ENCODE data around the gene ITGB8. TPM values are rescaled to one million over a fixed set of nuclear protein-coding genes. Genes with fewer than 3 reads are reported as not detected.

ITGB8 gene
- total RNA-seq, 2 donors from 2014 or later, result 9.5 to 11.9 TPM

- H3K27me3 ChIP-seq (replicated peaks; ENCODE audit: insufficient read depth), result no peaks in the 10 kb centered on the region
These were observed 27.4 kb downstream of the ITGB8 start for GRCh38 chr7:20358106-20358505.

GRCh38 chr7:20358762-20359282 is 28.1 kb downstream of the ITGB8 start:
- no peak for ATAC-seq (ENCODE audit: insufficient number of reproducible peaks, low FRiP score, low read depth)
- TF ChIP-seq CTCF (IDR thresholded peaks at IDR 0.05), result no peak
- H3K27me3 ChIP-seq (replicated peaks; ENCODE audit: insufficient read depth), result no peaks in the 10 kb centered on the region
- no peak for DNase-seq (ENCODE audit: low spot score)
- H3K9me3 ChIP-seq, result no peaks in the 10 kb centered on the region
- H3K27ac ChIP-seq, result no peak overlapping the region
- peaks cover 0 to 6% of the 10 kb centered on the region in 2 donors for H3K4me1 ChIP-seq (ENCODE audit: control insufficient read depth in 1 of 2, low read depth in 2 of 2)
- H3K4me3 ChIP-seq, result no peak overlapping the region
- no peaks in the 10 kb centered on the region for H3K36me3 ChIP-seq

More at GRCh38 chr7:20358106-20358505, 27.4 kb downstream of the ITGB8 start:
- no peak for DNase-seq (ENCODE audit: low spot score)
- Histone ChIP-seq H3K4me1 (ENCODE audit: control insufficient read depth in 1 of 2, low read depth in 2 of 2) (peaks cover 0 to 6% of the 10 kb centered on the region in 2 donors), H3K36me3 (no peaks in the 10 kb centered on the region), H3K4me3 (no peak overlapping the region), H3K9me3 (no peaks in the 10 kb centered on the region), H3K27ac (no peak overlapping the region)
- no peak for ATAC-seq (ENCODE audit: insufficient number of reproducible peaks, low FRiP score, low read depth)
- no peak for TF ChIP-seq CTCF (IDR thresholded peaks at IDR 0.05)

GRCh38 chr7:20359341-20359963 is 28.8 kb downstream of the ITGB8 start:
- H3K36me3 ChIP-seq, result no peaks in the 10 kb centered on the region
- H3K9me3 ChIP-seq, result no peaks in the 10 kb centered on the region
- TF ChIP-seq CTCF (IDR thresholded peaks at IDR 0.05), result no peak
- no peak for DNase-seq (ENCODE audit: low spot score)
- H3K4me3 ChIP-seq, result no peak overlapping the region
- no peaks in the 10 kb centered on the region for H3K27me3 ChIP-seq (replicated peaks; ENCODE audit: insufficient read depth)
- ATAC-seq (ENCODE audit: insufficient number of reproducible peaks, low FRiP score, low read depth), result no peak
- H3K27ac ChIP-seq, result no peak overlapping the region
- peaks cover 0 to 6% of the 10 kb centered on the region in 2 donors for H3K4me1 ChIP-seq (ENCODE audit: control insufficient read depth in 1 of 2, low read depth in 2 of 2)

- TF ChIP-seq CTCF (IDR thresholded peaks at IDR 0.05), result no peak
- no peaks in the 10 kb centered on the region for H3K9me3 ChIP-seq
- no peak overlapping the region for H3K4me3 ChIP-seq
- H3K36me3 ChIP-seq, result no peaks in the 10 kb centered on the region
- H3K4me1 ChIP-seq (ENCODE audit: control insufficient read depth in 1 of 2, low read depth in 2 of 2), result peaks cover 0 to 19% of the 10 kb centered on the region in 2 donors
- DNase-seq (ENCODE audit: low spot score) (no peak), ATAC-seq (ENCODE audit: insufficient number of reproducible peaks, low FRiP score, low read depth) (no peak)
- no peak overlapping the region for H3K27ac ChIP-seq
- no peaks in the 10 kb centered on the region for H3K27me3 ChIP-seq (replicated peaks; ENCODE audit: insufficient read depth)
These were observed 32.0 kb downstream of the ITGB8 start for GRCh38 chr7:20362574-20363253.

- Histone ChIP-seq H3K36me3 (no peaks in the 10 kb centered on the region), H3K27ac (peak overlapping the region in 1 of 2 donors; percentile 9), H3K4me1 (ENCODE audit: control insufficient read depth in 1 of 2, low read depth in 2 of 2) (peaks cover 0 to 13% of the 10 kb centered on the region in 2 donors), H3K4me3 (no peak overlapping the region), H3K27me3 (replicated peaks; ENCODE audit: insufficient read depth) (no peaks in the 10 kb centered on the region), H3K9me3 (no peaks in the 10 kb centered on the region)
- TF ChIP-seq CTCF (IDR thresholded peaks at IDR 0.05), result no peak
- DNase-seq (ENCODE audit: low spot score) (no peak), ATAC-seq (ENCODE audit: insufficient number of reproducible peaks, low FRiP score, low read depth) (no peak)
These were observed 34.0 kb downstream of the ITGB8 start for GRCh38 chr7:20364571-20365196.

Data from thoracic aorta (tissue), 2 donors.